GM18505 (cell line): ENCODE measurements around the gene IL12RB1.
"Not testable (repeated sequence)": the region's sequence is repeated elsewhere in the genome, so short reads cannot be mapped to it uniquely, and the experiment has no call there.

Experiments used
- ATAC-seq: cut with Tn5 transposase; IDR thresholded peaks from one replicate; pipeline ENCODE4 v1.9.1; 2021; ENCODE audit not compliant: unreplicated experiment
- POLR2A ChIP-seq: IDR thresholded peaks from 4 replicates; pipeline ENCODE4 v1.6.1; 2011; ENCODE audit warnings: borderline replicate concordance; ENCODE audit not compliant: insufficient read depth, insufficient read length; ENCODE audit errors: extremely low read depth

IL12RB1 gene

DNA sequence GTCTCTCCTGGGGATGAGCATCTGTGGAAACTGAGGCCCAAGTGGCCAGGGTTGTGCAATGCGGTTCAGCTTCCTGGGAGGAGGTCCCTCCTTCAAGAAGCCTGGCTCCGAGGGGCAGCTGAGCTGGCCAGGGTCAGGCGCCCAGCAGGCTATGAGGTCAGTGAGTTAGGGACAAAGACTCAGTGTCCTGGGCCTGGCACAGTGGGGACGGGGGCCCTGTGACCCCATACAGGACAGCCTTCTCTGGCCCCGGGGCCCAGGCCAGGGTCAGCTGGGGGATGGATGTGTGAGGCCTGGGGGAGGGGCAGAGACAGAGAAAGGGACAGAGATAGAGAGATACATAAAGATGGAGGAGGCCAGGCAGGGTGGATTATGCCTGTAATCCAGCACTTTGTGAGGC is 3.0 kb upstream of the IL12RB1 start:
- no peak for ATAC-seq
- no peak for TF ChIP-seq POLR2A

DNA sequence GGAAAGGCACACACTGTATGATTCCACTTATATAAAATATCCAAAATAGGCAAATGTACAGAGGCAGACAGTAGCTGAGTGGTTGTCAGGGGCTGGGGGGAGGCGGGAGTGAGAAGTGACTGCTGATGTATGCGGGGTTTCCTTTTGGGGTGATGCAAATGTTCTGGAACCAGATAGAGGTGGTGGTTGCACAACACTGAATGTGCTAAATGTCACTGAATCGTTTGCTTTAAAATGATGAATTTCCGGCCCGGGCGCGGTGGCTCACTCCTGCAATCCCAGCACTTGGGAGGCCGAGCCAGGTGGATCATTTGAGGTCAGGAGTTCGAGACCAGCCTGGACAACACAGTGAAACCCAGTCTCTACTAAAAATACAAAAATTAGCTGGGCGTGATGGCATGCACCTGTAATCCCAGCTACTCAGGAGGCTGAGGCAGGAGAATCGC is 2.4 kb upstream of the IL12RB1 start:
- not testable (repeated sequence) for ATAC-seq

DNA sequence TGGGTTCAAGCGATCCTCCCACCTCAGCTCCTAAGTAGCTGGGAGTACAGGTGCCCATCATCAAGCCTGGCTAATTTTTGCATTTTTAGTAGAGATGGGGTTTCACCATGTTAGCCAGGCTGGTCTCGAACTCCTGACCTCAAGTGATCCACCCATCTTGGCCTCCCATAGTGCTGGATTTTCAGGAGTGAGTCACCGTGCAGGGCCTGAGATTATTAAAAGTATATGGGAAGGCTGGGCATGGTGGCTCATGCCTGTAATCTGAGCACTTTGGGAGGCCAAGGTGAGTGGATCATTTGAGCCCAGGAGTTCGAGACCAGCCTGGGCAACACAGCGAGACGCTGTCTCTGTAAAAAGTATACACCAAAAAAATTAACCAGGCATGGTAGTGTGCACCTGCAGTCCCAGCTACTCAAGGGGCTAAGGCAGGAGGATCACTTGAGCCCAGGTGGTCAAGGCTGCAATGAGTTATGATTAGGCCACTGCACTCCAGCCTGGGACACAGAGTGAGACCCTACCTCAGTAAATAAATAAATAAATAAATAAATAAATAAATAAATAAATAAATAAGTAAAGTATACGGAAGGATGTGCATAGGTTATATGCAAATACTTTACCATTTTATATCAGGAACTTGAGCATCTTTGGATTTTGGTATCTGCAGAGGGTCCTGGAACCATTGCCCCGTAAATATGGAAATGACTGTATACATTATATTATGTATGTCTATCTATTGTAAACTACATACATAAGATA is 854 bp downstream of the IL12RB1 start:
- ATAC-seq, result no peak
- TF ChIP-seq POLR2A, result no peak

DNA sequence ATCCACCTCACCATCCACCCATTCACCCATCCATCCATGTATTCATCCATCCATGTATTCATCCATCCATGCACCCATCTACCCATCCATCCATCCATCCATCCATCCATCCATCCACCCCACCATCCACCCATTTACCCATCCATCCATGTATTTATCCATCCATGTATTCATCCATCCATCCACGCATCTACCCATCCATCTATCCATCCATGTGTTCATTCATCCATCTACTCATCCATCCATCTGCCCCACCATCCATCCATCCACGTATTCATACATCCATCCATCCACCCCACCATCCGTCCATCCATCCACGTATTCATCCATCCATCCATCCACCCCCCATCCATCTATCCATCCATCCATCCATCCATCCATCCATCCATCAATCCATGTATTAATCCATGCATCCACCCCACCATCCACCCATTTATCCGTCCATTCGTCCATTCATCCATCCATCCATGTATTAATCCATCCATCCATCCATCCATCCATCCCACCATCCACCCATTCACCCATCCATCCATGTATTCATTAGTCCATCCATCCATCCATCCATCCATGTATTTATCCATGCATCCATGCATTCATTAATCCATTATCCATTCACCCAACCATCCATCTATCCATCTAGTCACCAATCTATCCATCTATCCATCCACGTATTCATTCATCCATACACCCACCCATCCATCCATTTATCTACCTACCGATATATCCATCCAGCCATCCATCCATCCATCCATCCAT is 2.6 kb downstream of the IL12RB1 start:
- ATAC-seq, result no peak

DNA sequence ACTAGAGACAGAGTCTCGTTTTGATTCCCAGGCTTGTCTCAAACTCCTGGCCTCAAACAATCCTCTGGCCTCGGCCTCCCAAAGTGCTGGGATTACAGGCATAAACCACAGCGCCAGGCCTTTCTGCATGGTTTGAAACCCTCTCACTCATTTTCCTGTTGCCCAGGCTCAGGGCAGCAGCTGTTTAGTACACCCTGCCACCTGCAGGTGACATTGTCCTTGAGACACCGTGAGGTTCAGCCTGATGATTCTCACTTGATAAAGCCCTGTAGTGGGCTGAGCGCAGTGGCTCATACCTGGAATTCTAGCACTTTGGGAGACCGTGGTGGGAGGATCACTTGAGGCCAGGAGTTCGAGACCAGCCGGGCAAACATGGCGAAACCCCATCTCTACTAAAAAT is 12.5 kb downstream of the IL12RB1 start:
- TF ChIP-seq POLR2A, result no peak
- ATAC-seq, result no peak

More for the DNA sequence above, 2.6 kb downstream of the IL12RB1 start:
- no peak for TF ChIP-seq POLR2A

DNA sequence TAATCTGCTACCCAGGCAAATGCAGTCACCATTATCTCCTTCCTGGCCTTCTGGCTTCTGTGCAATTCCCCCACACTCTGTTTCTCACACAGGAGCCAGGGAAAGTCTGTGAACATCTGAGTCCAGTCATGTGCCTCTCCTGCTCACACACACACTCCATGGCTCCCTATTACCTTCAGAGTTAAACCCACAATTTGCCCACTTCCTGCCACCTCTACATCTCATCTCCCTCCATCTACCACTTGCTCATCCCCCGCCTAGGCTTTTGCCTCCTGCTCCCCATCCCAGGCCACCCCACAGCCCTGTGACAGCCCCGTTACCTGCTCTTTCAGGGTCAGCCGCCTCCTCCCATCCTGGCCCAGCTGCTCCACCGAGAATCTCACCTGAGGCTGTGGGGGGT is 13.5 kb downstream of the IL12RB1 start:
- no peak for ATAC-seq
- no peak for TF ChIP-seq POLR2A

DNA sequence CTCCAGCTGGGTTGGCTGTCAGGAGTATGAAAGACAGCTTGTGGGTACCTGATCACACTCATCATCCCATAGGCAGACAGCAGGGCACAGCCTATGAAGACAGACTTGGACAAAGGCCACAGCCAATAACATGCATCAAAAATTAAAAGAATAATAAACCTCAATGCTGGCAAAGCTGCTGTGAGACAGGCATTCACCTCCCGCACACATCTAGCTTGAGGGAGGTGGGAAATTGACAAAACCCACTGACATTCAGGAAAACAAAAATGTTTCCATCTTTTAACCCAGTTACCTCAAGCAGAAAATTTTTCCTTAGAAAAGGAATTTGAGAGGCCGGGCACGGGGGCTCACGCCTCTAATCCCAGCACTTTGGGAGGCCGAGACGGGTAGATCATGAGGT is 14.4 kb downstream of the IL12RB1 start:
- TF ChIP-seq POLR2A, result no peak
- ATAC-seq, result no peak

DNA sequence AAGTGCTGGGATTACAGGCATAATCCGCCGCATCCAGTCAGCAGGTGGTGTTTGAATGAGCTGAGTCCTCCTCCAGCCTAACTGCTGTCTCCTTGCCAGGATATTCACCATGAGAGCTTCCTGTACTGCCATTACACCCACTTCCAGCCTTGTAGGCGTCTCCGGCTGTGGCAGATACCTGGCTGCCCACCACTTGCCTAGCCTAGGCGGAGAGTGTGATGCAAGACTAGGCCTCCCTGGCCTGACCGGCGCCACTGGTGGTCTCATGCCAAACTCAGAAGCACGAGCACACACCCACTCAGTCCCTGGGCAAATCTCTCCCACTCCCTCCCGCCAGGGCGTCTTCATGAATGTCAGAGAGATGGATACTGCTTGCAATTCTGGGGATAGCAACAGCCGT is 16.6 kb downstream of the IL12RB1 start:
- ATAC-seq, result no peak
- TF ChIP-seq POLR2A, result no peak

DNA sequence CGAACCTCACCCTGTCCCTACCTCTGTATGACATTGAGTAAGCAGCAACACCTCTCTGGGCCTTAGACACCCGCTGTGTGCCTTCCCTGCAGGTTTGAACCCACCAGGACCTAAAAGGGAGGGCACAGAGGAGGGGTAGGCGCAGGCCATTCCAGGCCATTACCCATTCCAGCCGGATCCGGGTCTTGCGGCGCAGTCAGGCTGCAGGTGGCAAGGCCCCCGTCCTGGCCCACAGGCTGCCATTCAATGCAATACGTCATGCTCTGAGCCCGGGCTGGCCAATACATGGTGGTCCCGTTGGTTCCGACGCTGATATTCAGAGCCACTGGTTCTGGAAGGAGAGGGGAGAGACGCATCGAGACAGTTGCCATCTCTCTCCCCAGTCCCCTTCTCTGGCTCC is 17.4 kb downstream of the IL12RB1 start:
- no peak for ATAC-seq
- no peak for TF ChIP-seq POLR2A

DNA sequence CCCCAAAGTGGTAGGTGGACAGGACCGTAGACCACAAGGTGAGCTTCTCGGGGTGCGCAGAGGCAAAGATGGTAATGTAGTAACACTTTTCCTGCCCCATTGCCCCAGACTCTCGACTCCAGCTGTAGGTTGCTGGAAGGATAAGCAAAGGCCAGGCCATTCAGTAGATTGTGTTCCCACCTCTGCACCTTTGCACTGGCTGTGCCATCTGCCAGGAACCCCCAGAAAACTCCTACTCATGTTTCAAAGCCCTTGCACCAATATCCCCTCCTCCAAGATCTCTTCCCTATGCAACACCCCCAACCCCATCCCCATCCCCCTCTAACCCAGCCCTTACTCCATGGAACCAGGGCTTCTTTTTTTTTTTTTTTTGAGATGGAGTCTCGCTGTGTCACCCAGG is 18.3 kb downstream of the IL12RB1 start:
- TF ChIP-seq POLR2A, result no peak
- no peak for ATAC-seq

DNA sequence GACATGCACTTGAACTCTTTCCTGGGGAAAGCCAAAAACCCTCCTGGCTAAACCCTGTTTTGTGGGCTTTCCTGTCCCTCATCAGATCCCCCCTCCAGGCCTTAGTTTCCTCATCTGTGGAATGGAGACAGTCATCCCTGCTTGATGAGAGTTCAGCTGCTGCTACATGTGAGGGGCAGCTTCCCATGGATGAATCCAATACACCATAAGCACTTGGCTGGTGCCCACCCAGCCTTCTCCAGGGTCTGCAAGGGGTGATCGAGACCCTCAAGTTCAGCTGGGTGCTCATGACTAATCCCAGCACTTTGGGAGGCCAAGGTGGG is 21.6 kb downstream of the IL12RB1 start:
- no peak for ATAC-seq
- no peak for TF ChIP-seq POLR2A

DNA sequence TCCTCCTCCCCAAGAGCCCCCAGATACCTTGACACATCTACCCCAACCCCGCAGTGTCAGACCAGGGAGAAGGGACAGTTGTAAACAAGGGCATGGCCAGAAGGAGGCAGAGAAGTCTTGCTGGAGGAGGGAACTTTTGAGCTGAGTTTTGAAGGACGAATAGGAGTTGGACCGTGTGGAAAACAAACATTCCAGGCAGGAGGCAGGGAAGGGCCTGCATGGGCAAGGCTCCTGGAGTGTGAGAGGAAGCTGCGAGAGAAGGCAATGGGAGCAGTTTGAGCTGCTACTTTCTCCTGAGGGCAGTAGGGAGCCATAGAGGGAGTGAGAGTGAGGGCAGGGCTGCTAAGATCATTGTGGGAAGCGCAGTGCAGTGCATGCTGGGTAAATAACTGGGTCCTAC is 23.3 kb downstream of the IL12RB1 start:
- no peak for ATAC-seq

DNA sequence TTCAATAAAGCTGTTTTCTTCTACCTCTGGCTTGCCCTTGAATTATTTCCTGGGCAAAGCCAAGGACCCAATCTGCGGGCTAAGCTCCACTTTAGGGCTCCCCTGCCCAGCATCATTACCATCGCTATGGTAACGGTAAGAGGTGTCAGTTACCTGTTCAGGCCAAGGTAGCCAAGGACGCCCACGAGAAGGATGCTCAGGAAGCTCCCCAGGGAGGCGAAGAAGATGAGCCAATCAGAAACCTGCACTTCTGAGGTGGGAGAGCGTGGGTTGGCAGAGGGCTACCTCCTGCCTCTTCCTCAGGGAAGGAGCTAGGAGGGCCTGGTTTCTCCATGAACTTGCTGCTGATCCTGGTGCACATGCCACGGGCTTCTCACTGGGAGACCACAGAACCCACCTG is 24.7 kb downstream of the IL12RB1 start:
- no peak for ATAC-seq
- TF ChIP-seq POLR2A, result no peak

More for the DNA sequence above, 23.3 kb downstream of the IL12RB1 start:
- no peak for TF ChIP-seq POLR2A

DNA sequence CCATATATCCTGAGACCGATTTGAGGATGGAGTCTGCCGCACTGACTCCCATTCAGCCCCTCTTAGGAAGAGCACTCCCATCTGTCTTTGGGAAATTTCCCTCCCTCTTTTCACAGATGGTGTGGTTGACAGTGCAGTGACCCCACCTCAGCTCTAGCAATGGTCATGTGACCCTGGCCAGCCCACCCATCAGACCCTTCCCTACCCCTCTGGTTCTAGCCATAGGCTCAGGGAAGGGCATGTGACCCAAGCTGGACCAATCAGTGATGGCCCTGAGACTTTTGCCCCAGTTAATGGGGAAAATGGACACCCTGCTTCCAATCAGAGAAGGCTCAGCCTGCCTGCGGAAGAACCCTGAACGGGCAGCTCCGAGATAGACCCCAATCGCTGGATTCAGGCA is 26.3 kb downstream of the IL12RB1 start:
- ATAC-seq, result no peak
- TF ChIP-seq POLR2A, result no peak
